ENCODE measurements around the gene SF3A1.
"Not testable (repeated sequence)": the region's sequence is repeated elsewhere in the genome, so short reads cannot be mapped to it uniquely, and the experiment has no call there.

GRCh38 chr22:30338341-30338740 is 18.4 kb downstream of the SF3A1 start:
- TF ChIP-seq POLR2A (IDR thresholded peaks at IDR 0.05): not testable (repeated sequence)
- TF ChIP-seq, protein P1, sequence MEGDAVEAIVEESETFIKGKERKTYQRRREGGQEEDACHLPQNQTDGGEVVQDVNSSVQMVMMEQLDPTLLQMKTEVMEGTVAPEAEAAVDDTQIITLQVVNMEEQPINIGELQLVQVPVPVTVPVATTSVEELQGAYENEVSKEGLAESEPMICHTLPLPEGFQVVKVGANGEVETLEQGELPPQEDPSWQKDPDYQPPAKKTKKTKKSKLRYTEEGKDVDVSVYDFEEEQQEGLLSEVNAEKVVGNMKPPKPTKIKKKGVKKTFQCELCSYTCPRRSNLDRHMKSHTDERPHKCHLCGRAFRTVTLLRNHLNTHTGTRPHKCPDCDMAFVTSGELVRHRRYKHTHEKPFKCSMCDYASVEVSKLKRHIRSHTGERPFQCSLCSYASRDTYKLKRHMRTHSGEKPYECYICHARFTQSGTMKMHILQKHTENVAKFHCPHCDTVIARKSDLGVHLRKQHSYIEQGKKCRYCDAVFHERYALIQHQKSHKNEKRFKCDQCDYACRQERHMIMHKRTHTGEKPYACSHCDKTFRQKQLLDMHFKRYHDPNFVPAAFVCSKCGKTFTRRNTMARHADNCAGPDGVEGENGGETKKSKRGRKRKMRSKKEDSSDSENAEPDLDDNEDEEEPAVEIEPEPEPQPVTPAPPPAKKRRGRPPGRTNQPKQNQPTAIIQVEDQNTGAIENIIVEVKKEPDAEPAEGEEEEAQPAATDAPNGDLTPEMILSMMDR (IDR thresholded peaks at IDR 0.05): not testable (repeated sequence)

Measured in body of pancreas (tissue), 4 donors.